ENCODE results near the gene RAD54L.
A peak's percentile ranks its signal among the peaks of the same experiment; 100 is the strongest.

RAD54L gene

DNA sequence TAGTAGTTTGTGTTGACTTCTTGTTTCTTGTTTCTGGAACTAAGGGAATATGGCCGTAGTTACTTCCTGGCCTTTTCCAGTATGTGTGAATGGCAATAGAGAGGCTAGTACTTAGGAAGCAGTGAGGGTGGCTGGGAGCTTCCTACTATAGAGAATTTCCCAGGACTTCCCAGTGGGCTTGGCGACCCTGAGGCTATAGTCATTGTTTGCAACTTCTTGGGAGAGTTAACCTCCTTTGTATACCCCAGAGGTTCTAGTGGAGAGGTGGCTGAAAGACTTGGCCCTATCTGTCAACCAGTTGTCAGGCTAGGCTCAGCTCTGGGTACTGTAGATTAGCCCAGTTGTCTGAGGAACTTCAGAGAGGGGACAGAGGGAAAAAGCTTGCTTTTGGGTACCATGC lies 15.6 kb downstream of the RAD54L start:
- Histone ChIP-seq H3K9me3 (ENCODE audit: control insufficient read depth, low read length) (no peaks in the 10 kb centered on the region), H3K36me3 (ENCODE audit: control insufficient read depth, insufficient read depth, low read length) (peaks cover 94% of the 10 kb centered on the region), H3K4me3 (ENCODE audit: extremely low read depth, insufficient read depth, low read length, poor library complexity, severe bottlenecking) (no peak overlapping the region), H3K4me1 (ENCODE audit: control insufficient read depth, insufficient read depth, low read length, poor library complexity, severe bottlenecking) (no peaks in the 10 kb centered on the region), H3K27ac (ENCODE audit: low read depth, low read length, severe bottlenecking) (no peak overlapping the region)
- 71 to 91% methylated on average over 1 of the region's 2 CpGs for WGBS, 2 experiments (ENCODE audit: insufficient coverage in 2 of 2)

DNA sequence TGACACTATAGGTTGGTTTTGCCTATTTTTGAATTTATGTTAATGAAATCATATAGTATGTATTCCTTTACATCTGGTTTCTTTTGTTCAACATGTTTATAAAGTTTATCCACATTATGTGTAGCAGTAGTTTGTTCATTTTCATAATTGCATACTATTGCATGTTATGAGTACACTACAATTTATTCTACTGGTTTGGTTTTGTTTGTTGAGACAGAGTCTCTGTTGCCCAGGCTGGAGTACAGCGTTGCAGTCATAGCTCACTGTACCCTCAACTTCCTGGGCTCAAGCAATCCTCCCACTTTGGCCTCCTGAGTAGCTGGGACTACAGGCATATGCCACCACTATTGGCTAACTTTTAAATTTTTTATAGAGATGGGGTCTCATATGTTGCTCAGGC lies 21.0 kb downstream of the RAD54L start:
- peaks cover 95% of the 10 kb centered on the region for H3K36me3 ChIP-seq (ENCODE audit: control insufficient read depth, insufficient read depth, low read length)
- H3K4me3 ChIP-seq (ENCODE audit: extremely low read depth, insufficient read depth, low read length, poor library complexity, severe bottlenecking), result no peak overlapping the region
- H3K4me1 ChIP-seq (ENCODE audit: control insufficient read depth, insufficient read depth, low read length, poor library complexity, severe bottlenecking), result no peaks in the 10 kb centered on the region
- no CpG with 5 or more reads among the region's 1 CpG for WGBS, 2 experiments (ENCODE audit: insufficient coverage in 2 of 2)
- H3K9me3 ChIP-seq (ENCODE audit: control insufficient read depth, low read length), result no peaks in the 10 kb centered on the region
- H3K27ac ChIP-seq (ENCODE audit: low read depth, low read length, severe bottlenecking), result no peak overlapping the region

DNA sequence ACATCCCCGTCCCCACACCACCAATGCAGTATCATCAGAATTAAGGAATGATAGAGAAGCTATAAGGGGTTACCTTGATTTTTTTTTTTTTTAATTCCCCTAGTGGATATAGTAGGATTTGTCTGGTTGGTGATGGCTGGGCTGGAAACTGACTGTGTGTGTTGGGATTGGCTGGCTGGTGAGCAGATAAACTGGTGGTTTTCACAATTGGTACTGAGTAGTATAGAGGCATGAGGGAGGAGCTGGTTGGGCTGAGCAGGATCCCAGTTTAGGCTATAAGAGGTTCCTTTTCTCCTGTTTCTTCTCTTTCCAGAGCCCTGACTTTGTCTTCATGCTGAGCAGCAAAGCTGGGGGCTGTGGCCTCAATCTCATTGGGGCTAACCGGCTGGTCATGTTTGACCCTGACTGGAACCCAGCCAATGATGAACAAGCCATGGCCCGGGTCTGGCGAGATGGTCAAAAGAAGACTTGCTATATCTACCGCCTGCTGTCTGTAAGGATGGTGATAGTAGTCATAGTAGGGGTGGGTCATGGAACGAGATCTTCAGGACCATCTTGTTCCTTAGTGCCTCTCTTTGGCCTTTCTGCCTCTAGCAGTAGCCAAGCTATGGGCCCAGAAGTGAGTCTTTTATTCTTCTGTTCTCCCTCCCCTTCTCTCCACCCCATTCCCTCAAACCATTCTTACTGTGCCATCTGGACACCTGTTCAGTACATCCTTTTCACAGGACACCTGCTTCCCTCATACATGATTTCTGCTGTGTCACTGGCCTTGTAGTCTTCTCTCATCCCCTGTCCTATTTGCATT lies 26.9 kb downstream of the RAD54L start:
- H3K27ac ChIP-seq (ENCODE audit: low read depth, low read length, severe bottlenecking), result no peak overlapping the region
- H3K4me1 ChIP-seq (ENCODE audit: control insufficient read depth, insufficient read depth, low read length, poor library complexity, severe bottlenecking), result no peaks in the 10 kb centered on the region
- no peaks in the 10 kb centered on the region for H3K9me3 ChIP-seq (ENCODE audit: control insufficient read depth, low read length)
- H3K36me3 ChIP-seq (ENCODE audit: control insufficient read depth, insufficient read depth, low read length), result peaks cover 97% of the 10 kb centered on the region
- H3K4me3 ChIP-seq (ENCODE audit: extremely low read depth, insufficient read depth, low read length, poor library complexity, severe bottlenecking), result no peak overlapping the region
- 97 to 98% methylated on average over 4 to 5 of the region's 6 CpGs for WGBS, 2 experiments (ENCODE audit: insufficient coverage in 2 of 2)

DNA sequence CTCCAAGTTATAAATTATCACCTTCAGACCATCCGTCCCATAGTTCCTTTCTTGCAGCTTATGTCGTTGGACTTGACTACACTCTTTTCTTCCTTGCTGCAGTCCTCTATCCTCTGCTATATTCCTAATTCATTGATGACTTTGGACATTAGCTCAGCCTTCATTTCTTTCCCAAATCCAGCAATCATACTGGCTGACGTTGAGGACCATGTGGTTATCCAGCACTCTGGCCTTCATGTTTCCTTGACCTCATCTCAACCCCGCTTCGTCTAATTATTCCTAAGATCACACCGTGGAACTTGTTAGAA lies 27.4 kb downstream of the RAD54L start:
- no peak overlapping the region for H3K4me3 ChIP-seq (ENCODE audit: extremely low read depth, insufficient read depth, low read length, poor library complexity, severe bottlenecking)
- no peaks in the 10 kb centered on the region for H3K9me3 ChIP-seq (ENCODE audit: control insufficient read depth, low read length)

DNA sequence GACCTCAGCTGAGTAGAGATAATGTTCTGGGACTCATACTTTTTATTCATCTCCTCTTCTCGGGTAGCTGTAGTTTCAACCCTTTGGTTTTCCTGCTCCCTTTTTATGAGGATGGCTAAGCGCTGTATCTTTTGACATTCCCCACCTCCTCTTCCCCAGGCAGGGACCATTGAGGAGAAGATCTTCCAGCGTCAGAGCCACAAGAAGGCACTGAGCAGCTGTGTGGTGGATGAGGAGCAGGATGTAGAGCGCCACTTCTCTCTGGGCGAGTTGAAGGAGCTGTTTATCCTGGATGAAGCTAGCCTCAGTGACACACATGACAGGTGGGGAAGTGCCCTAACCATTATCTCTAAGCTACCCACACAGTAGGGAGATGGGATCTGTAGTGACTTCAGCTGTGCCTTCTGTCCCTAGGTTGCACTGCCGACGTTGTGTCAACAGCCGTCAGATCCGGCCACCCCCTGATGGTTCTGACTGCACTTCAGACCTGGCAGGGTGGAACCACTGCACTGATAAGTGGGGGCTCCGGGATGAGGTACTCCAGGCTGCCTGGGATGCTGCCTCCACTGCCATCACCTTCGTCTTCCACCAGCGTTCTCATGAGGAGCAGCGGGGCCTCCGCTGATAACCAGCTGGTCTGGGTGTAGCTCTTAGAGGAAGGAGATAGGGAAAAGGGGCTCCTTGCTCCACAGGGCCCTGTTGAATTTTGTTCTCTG lies 30.3 kb downstream of the RAD54L start:
- H3K27ac ChIP-seq (ENCODE audit: low read depth, low read length, severe bottlenecking), result peak overlapping the region; percentile 16
- H3K36me3 ChIP-seq (ENCODE audit: control insufficient read depth, insufficient read depth, low read length), result peaks cover 97% of the 10 kb centered on the region
- H3K4me1 ChIP-seq (ENCODE audit: control insufficient read depth, insufficient read depth, low read length, poor library complexity, severe bottlenecking), result no peaks in the 10 kb centered on the region
- WGBS, 2 experiments (ENCODE audit: insufficient coverage in 2 of 2), result 94 to 97% methylated on average over 10 to 11 of the region's 14 CpGs
- H3K4me3 ChIP-seq (ENCODE audit: extremely low read depth, insufficient read depth, low read length, poor library complexity, severe bottlenecking), result no peak overlapping the region
- H3K9me3 ChIP-seq (ENCODE audit: control insufficient read depth, low read length), result no peaks in the 10 kb centered on the region

More for the DNA sequence above, 27.4 kb downstream of the RAD54L start:
- 93 to 97% methylated on average over 6 of the region's 6 CpGs for WGBS, 2 experiments (ENCODE audit: insufficient coverage in 2 of 2)
- H3K4me1 ChIP-seq (ENCODE audit: control insufficient read depth, insufficient read depth, low read length, poor library complexity, severe bottlenecking), result no peaks in the 10 kb centered on the region
- H3K27ac ChIP-seq (ENCODE audit: low read depth, low read length, severe bottlenecking), result no peak overlapping the region
- H3K36me3 ChIP-seq (ENCODE audit: control insufficient read depth, insufficient read depth, low read length), result peaks cover 97% of the 10 kb centered on the region

DNA sequence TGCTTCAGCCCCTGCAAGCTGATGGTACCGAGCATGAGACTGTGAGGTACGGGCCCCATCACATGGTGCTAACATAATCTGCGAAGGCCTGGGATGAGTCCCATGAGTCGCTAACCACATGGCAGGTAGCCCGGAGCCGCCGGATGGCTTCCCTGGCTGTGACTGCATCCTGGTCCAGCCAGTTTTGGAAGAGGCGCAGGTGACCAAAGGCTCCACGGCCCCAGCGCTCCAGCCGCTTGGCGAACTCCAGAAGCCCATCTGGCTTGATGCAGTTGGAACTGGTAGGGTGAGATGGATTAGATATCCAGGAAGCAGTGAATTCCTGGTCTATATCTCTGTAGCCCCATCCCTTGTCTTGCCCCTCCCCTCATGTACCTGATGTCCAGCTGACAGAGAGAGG lies 31.2 kb downstream of the RAD54L start:
- Histone ChIP-seq H3K9me3 (ENCODE audit: control insufficient read depth, low read length) (no peaks in the 10 kb centered on the region), H3K36me3 (ENCODE audit: control insufficient read depth, insufficient read depth, low read length) (peaks cover 96% of the 10 kb centered on the region), H3K27ac (ENCODE audit: low read depth, low read length, severe bottlenecking) (no peak overlapping the region), H3K4me3 (ENCODE audit: extremely low read depth, insufficient read depth, low read length, poor library complexity, severe bottlenecking) (no peak overlapping the region), H3K4me1 (ENCODE audit: control insufficient read depth, insufficient read depth, low read length, poor library complexity, severe bottlenecking) (no peaks in the 10 kb centered on the region)
- WGBS, 2 experiments (ENCODE audit: insufficient coverage in 2 of 2), result 93 to 98% methylated on average over 10 to 12 of the region's 12 CpGs

DNA sequence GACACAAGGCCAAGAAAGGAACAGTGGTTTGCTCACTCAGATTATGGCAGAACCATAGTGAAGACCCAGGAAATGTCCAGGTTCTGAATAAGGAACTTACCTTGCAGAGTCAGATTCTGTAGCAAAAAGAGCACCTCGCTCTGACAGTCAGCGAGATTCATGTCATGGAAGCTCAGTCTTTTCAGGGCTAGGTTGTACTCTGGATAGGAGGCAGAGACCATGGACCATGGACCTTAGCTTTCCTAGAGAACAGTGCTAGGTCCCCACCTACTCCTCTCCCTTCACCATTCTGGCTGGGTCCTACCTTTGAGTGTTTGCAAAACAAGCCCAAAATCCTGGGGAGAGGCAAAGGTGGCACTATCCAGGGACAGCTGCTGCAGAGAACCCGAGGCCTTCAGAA lies 32.5 kb downstream of the RAD54L start:
- Histone ChIP-seq H3K36me3 (ENCODE audit: control insufficient read depth, insufficient read depth, low read length) (peaks cover 95% of the 10 kb centered on the region), H3K4me1 (ENCODE audit: control insufficient read depth, insufficient read depth, low read length, poor library complexity, severe bottlenecking) (no peaks in the 10 kb centered on the region), H3K27ac (ENCODE audit: low read depth, low read length, severe bottlenecking) (no peak overlapping the region), H3K9me3 (ENCODE audit: control insufficient read depth, low read length) (no peaks in the 10 kb centered on the region), H3K4me3 (ENCODE audit: extremely low read depth, insufficient read depth, low read length, poor library complexity, severe bottlenecking) (no peak overlapping the region)
- WGBS, 2 experiments (ENCODE audit: insufficient coverage in 2 of 2), result 100% methylated on average over 2 to 3 of the region's 3 CpGs

DNA sequence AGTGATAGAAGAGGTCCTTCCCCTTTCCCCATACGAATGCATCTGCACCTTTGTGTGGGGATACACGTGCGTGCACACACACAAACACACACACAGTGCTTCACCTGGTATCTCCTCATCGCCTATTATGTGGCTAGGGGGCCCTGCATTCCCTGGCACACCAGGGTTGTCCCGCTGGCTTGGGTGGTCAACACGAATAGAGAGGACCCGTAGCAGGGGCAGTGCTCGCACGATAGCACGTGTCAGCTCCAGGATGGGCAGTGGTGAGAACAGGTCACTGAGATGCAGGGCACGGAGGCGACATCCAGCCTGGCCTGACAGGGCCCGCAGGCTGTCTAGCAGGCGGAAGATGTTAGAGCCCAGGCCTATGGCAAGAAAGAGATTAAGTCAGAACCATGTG lies 33.5 kb downstream of the RAD54L start:
- peaks cover 97% of the 10 kb centered on the region for H3K36me3 ChIP-seq (ENCODE audit: control insufficient read depth, insufficient read depth, low read length)
- WGBS, 2 experiments (ENCODE audit: insufficient coverage in 2 of 2), result 97 to 98% methylated on average over 12 of the region's 14 CpGs
- no peak overlapping the region for H3K27ac ChIP-seq (ENCODE audit: low read depth, low read length, severe bottlenecking)
- H3K4me3 ChIP-seq (ENCODE audit: extremely low read depth, insufficient read depth, low read length, poor library complexity, severe bottlenecking), result no peak overlapping the region
- H3K9me3 ChIP-seq (ENCODE audit: control insufficient read depth, low read length), result no peaks in the 10 kb centered on the region
- H3K4me1 ChIP-seq (ENCODE audit: control insufficient read depth, insufficient read depth, low read length, poor library complexity, severe bottlenecking), result no peaks in the 10 kb centered on the region

DNA sequence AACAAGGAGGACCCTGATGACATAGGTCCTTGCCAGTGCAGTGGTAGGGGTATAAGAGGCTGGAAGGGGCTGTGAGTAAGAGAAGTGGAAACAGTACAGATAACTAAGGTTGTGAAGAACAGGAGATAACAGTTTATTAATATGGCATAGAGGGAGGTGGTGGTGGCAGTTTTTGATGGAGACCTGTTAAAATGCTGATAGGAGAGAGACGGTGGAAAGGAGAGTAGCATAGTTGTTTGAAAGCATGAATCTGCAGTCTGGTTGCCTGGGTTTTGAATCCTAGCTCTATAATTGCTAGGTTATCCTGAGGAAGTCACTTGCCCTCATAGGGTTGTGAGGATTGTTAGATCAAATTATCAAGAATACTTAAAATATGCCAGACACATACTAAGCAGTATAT lies 36.5 kb downstream of the RAD54L start:
- Histone ChIP-seq H3K27ac (ENCODE audit: low read depth, low read length, severe bottlenecking) (no peak overlapping the region), H3K36me3 (ENCODE audit: control insufficient read depth, insufficient read depth, low read length) (peaks cover 74% of the 10 kb centered on the region), H3K9me3 (ENCODE audit: control insufficient read depth, low read length) (no peaks in the 10 kb centered on the region), H3K4me1 (ENCODE audit: control insufficient read depth, insufficient read depth, low read length, poor library complexity, severe bottlenecking) (peaks cover 12% of the 10 kb centered on the region), H3K4me3 (ENCODE audit: extremely low read depth, insufficient read depth, low read length, poor library complexity, severe bottlenecking) (no peak overlapping the region)
- 100% methylated on average over 1 of the region's 1 CpG for WGBS, 2 experiments (ENCODE audit: insufficient coverage in 2 of 2)

DNA sequence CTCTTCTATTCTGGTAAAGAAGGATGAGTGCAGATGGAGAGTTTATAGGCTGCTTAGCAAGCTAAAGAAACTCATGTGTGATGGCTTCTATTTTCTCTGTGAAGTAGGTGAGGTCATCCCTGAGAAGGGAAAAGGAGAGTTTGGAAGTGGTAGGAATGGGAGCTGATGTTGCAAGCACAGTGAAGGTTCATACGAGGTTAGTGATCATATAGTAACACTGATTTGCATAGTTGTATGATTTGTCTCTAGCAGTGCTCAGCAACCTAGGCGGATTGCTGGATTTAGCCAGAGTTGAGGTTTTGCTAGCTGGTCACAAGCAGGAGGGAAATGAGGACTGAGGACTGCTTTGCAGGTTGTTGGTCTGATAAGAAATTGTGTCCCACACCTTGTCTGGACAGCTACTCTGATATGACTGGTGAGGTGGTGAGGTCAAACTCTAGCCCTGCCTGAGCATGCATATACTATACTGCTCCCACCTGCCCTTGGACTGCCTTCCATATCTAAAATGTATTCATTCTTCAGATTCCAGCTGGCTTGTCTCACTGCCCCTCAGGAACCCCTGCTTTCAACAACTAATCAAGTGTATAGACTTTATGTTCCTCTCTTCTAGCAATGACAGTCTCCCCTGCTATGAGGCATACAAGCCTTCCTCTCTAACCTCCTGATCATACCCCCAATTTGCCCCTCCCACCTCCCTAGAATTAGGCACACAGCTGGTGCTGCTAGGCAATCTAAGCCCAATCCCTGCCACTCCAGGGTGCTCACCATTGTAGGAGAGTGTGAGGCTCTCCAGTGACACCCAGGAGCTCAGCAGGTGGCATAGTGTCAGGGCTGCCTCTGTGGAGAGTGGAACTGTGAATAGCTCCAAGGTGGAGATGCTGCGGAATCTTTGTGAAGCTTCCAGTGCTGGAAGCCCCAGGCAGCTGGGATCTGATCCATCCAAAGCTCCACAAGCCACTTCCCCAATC lies 37.3 kb downstream of the RAD54L start:
- 92 to 96% methylated on average over 2 to 3 of the region's 3 CpGs for WGBS, 2 experiments (ENCODE audit: insufficient coverage in 2 of 2)
- Histone ChIP-seq H3K9me3 (ENCODE audit: control insufficient read depth, low read length) (no peaks in the 10 kb centered on the region), H3K36me3 (ENCODE audit: control insufficient read depth, insufficient read depth, low read length) (peaks cover 74% of the 10 kb centered on the region), H3K4me3 (ENCODE audit: extremely low read depth, insufficient read depth, low read length, poor library complexity, severe bottlenecking) (no peak overlapping the region), H3K27ac (ENCODE audit: low read depth, low read length, severe bottlenecking) (no peak overlapping the region), H3K4me1 (ENCODE audit: control insufficient read depth, insufficient read depth, low read length, poor library complexity, severe bottlenecking) (peaks cover 15% of the 10 kb centered on the region)

All from mesodermal cell (in vitro differentiated cells).